IPS-NIHi7 (cell line): ENCODE measurements around the gene TPT1.
"Not testable (repeated sequence)": the region's sequence is repeated elsewhere in the genome, so short reads cannot be mapped to it uniquely, and the experiment has no call there.

Source experiments
- DNase-seq: peaks from one replicate; pipeline ENCODE4 v3.0.0; 2012; ENCODE audit warnings: mixed read lengths; ENCODE audit errors: extremely low spot score

Gene TPT1

DNA sequence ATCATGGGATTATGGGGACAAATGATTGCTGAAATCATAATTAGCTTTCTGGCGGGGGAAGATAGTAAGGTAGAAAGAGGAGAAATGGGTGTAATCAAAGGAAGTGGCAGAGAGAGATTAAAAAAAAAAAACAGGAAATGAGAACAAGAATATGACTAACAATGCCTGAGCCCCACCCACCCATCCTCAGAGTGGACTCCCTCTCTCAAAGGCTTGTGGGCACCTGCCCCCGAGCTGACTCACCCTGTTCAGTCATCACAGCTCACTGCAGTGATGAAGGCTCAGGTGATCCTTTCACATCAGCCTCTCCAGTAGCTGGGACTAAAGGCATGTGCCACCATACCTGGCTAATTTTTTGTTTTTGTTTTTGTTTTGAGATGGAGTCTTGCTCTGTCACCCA lies 26.4 kb upstream of the TPT1 start:
- peak; percentile 70 for DNase-seq

DNA sequence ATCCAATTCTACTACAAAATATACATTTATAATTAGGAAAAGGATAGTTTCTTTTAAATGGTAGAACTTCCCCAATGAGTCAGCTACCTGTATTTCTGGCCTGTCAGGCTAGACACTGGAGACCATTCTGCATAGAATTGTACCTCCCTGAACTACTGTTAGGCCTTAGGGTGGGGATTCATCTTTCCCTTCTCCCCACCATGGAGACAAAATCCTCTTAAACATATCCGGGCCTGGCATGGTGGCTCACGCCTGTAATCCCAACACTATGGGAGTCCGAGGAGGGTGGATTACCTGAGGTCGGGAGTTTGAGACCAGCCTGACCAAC lies 24.5 kb upstream of the TPT1 start:
- DNase-seq, result no peak

DNA sequence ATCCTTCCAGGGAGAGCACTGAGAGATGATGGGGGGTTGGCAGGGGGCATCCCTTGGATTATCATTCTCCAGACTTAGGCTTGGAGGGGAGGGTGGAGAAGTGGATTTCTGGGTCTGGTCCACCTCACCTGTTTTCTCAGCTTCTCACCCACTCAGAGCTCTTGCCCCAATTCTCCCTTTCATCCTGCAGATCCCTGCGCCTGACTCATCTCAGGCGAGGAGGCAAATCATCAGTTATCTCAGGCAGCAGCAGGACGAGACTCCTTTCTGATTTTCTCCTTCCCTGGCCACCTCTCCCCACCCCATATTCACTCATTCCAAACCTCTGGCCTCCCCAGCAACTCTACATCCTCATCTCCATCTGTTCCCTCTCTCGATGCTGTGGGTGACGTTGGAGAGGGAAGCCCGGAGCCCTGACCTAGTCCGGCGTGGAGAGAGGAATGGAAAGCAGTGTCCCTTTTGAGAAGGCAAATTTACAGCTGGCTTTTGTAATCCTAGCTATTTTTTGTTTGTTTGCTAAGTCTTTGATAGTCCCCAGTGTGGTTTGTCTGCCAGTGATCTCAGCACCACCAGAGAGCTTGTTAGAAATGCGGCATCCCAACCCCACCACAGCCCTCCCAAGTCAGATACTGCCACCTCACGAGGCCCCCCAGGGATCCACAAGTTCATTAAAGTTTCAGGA lies 24.0 kb upstream of the TPT1 start:
- no peak for DNase-seq

DNA sequence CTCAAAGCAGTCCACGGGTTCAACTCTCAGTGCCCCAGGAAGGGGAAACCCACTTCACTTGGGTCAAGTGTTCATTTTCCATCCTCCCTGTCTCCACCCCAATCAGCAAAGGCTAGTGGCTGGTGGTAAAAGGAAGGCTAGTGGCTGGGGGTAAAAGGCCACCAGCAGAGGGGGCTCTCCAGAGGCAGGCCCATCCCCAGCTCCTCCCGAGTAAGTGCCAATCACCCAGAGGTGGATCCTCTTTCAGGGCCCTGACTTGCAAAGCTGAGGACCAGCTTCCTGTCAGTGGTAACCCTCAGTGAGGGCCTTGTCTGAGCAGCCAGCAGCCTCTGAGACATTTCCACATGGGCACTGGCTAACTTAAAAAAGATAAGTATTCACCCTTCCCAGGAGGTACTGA lies 22.0 kb upstream of the TPT1 start:
- DNase-seq, result peak; percentile 80

DNA sequence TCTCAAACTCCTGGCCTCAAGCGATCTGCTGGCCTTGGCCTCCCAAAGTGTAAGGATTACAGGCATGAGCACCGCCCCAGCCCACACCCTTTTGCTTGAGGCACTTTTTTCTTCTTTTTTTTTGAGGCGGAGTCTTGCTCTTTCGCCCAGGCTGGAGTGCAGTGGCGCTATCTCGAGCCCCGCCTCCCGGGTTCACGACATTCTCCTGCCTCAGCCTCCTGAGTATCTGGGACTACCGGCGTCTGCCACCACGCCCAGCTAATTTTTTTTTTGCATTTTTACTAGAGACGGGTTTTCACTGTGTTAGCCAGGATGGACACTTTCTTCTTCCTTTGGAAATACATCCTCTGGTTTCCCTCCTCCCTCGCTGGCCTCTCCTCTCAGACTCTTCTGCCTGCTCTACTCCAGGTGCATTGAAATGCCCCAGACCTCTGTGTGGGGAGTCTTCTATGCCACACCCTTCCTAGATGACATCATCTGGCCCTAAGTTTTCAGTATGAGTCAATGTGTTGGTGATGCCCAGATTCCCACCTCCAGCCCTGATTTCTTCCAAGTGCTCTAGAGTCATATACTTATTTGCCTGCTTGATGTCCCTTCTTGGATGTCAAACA lies 20.7 kb upstream of the TPT1 start:
- no peak for DNase-seq

DNA sequence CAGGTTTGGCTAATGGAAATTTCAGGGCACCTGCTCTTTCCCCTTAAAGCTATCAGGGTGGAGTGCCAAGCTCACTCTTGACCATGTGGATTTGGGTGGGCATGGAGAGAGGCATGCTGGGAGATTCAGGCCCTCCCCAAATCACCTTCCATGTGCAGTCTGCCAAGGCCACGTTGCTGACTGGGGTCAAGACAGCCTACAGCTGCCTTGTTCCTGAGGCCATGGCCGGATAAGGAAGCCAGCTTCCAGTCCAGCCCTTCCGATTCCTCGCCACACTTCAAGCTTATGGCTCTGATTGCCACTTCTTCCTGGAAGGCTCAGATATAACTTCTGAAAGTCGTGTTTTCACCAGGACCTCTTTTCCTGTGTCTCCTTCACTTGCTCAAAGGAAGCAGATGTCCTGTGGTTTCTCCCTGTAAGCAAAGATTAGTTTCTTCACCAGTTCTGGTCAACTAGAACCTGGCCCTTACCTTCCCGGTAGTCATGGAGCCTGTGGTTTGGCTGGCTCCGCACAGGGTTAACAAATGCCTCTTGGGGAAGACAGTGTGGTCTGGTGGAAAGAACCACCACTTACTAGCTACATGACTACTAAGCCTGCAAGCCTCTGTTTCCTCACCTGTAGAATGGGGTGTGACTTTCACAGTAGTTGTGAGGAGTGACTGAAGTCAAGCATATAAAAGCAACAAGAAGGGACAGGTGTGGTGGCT lies 16.1 kb upstream of the TPT1 start:
- no peak for DNase-seq

DNA sequence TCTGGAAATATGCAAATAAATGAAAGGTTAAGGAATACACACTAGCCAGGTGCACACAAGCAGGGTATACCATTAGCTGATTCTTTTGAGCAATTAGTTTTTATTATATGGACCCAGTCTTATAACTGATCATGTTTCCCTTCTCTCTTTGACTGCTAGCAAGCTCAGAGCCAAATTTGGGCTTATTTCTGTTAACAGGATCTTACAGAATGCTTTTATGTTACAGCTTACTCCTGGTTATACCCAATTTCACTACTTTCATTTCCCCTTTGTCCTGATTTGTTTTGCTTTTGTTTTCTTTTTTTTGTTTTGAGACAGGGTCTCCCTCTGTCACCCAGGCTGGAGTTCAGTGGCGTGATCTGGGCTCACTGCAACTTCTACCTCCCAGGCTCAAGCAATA lies 12.9 kb upstream of the TPT1 start:
- no peak for DNase-seq

DNA sequence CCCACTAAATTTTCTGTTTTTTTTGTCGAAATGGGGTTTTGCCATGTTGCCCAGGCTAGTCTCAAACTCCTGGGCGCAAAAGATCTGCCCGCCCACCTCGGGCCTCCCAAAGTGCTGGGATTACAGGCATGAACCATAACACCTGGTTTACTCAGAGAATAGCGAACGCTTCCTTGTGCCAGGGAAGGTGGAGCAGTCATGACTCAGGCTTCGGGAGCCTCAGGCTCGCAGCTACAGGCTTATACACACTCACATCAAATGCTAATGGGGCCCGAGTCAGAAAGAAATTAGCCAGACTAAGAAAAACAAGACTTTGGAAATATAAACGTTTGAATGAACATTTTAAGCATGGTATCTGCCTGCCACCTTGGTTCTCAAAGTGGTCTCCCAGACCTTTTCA lies 11.0 kb upstream of the TPT1 start:
- no peak for DNase-seq

DNA sequence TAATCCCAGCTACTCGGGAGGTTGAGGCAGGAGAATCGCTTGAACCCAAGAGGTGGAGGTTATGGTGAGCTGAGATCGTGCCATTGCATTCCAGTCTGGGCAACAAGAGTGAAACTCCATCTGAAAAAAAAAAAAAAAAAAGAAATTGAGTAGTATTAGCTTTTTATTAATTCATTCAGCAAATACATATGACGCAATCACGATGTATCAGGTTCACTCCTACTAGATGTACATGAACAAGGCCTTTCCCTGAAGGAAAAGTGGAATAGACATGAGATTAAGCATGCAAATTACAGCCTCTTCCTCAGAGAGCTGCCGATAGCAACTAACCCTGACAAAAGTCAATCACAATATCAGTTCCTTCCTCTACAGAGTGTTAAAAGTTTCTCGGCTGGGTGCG lies 9.2 kb upstream of the TPT1 start:
- no peak for DNase-seq

DNA sequence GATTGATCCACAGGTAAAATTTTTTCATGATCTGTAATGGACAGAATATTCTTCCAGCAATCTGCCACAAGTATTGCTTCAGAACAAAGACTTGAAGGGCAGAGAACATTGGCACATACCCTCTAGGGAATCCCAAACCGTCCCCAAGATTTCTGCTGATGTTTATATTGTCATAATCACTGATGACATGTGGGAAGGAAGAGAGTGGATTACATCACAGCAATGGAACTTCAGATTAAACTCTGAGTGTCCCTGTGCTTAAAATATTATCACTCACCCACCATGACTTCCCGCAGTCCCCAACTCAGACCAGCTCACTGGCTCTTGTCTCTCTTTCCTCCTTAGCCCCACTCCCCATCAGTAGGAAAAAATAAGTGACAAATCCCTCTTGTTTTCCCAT lies 8.5 kb upstream of the TPT1 start:
- no peak for DNase-seq

DNA sequence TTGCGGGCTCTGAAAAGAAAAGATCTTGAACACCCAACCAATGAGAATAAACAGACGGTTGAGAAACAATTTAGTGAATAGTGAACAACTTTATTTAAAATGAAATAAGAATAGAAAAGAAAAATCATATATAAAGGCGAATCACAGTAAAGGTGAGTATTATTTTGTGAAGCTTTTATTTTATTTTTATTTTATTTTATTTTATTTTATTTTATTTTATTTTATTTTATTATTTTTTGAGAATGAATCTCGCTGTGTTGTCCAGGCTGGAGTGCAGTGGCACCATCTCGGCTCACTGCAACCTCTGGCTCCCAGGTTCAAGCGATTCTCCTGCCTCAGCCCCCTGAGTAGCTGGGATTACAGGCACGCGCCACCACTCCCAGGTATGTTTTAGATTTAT lies 3.1 kb upstream of the TPT1 start:
- DNase-seq, result not testable (repeated sequence)

DNA sequence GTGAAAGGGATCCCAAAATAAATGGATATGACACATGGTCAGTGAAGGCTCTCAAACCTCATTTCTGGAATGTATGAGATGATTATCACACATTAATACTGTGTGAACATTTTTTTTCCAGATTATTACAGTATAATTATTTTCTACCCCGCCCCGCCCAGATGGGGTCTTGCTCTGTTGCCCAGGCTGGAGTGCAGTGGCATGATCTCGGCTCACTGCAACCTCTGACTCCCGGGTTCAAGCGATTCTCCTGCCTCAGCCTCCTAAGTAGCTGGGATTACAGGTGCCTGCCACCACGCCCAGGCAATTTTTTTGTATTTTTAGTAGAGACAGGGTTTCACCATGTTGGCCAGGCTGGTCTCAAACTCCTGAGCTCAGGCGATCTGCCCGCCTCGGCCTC lies 2.1 kb upstream of the TPT1 start:
- not testable (repeated sequence) for DNase-seq

DNA sequence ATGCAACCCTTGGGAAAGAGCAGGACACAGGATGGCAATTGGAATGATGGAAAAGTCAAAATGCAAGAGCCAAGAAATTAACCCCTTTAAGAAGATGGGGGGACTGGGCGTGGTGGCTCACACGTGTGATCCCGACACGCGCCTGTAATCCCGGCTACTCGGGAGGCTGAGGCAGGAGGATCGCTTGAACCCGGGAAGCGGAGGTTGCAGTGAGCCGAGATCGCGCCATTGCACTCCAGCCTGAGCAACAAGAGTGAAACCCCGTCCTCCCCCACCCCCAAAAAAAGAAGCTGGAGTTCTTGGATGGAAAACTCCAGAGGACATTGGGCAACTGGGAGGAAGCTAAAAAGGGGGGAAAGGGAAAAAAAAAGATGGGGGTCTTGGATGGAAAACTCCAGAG lies 1.7 kb upstream of the TPT1 start:
- DNase-seq, result not testable (repeated sequence)

DNA sequence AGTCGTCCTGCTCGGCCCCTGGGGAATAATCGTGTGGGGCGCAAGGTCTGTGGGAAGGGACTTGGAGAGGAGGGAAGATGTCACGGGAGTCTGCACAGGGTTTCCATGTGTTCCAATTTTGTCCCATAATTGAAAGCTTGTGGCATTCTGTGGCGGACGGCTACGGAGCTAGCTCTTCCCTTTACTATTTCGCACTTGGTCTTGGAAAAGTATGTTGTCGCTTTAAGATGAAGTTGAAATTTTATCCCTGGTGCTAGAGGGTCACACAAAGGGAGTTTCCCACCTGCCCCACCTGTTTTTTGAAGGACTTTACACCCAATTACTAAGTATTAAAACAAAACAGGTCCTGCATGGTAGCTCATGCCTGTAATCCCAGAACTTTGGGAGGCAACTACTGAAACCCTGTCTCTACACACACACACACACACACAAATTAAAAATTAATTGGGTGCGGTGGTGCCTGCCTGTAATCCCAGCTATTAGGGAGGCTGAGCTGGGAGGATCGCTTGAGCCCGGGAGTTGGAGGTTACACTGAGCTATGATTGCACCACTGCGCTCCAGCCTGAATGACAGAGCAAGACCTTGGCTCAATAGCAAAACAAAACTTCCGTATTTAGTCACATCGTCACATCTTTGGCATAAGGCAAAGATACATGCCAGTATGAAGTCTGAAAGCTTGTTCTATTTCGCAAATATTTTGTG lies 967 bp upstream of the TPT1 start:
- DNase-seq, result no peak

DNA sequence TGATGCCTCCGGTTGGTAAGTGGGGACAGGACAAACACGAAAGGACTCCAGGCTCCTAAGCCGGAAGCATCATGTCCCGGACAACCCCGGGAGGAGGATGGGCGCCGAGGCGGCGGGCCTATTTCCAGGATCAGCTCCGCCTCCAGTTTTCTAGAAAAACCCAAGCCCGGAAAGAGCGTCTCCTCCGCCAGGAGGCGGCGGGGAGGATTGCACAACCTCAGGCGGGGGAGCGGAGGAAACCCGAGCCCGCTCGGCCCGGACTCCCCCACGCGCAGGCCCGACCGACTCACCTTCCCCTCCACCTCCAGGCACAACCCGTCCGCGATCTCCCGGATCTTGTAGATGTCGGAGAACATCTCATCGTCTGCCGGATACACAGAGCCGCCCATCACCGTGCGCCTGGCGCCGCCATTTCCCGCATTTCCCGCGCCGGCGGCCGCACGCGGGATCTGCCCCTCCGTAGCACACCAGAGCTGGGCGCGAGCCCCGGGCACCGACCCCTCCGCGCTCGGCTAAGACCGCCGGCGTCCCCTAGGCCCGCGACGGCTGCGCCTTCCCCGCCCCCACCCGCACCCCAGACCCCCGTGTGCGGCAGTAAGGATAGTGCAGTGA lies 455 bp downstream of the TPT1 start:
- DNase-seq, result peak; percentile 63

DNA sequence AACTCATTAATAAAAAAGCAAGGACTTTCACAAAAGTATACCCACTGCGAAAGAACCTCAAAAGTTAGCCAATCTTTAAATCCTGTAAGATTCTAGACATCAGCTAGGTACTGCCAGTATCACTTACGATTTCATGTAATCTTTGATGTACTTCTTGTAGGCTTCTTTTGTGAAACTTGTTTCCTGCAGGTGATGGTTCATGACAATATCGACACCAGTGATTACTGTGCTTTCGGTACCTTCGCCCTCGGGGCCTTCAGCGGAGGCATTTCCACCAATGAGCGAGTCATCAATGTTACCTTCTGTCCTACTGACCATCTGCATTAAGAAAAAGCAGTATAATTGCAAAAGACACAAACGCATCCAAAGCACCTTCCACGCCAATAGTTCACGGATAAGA lies 1.1 kb downstream of the TPT1 start:
- DNase-seq, result no peak

DNA sequence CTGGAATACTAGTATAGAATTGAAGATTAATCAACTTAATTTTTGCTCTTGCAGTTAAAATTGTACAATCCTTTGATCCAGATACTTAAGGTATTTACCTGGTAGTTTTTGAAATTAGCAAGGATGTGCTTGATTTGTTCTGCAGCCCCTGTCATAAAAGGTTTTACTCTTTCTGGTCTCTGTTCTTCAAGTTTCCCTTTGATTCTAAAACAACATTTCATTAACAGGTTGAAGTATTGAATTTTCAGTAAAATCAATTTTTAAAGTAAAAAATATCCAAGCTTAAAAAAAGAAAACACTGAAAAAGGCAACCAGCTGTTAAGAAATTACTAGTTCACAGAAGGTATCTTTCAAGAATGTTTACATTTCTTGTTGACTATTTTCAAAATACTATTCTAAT lies 1.6 kb downstream of the TPT1 start:
- no peak for DNase-seq

DNA sequence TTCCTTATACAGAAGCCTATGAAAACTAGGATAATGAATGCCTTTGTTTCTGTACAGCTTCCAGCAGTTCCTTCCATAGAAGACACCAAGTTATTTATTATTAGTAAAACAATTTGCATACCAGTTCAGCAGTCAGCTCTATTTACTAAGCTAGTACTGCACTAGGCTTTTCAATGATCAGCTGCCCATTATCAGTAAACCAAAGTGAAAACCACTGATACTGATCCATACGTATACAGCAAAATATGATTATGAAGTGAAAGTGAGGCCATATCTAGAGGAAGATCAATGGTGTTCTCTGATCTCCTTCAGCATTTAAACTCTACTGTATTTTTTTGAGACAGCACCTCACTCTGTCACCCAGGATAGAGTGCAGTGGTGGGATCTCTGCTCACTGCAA lies 3.2 kb downstream of the TPT1 start:
- DNase-seq, result no peak

DNA sequence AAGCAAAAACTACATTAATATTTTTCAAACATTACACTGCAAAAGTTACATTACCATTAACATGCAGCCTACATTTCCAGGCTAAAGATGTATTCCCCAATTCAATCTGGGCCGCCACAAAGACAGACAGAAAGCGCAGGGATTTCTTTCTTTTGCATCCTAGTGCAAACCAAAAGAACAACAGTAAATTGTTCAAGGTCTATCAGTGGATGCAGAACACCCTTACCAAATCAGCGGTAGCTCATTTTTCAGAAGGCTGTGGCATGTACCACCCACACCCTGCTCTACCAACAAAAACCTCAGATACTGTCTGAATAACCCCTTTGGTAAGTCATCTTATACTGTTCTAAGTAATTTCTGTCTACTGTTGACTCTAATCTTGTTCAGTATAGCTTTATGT lies 3.6 kb downstream of the TPT1 start:
- DNase-seq, result no peak

DNA sequence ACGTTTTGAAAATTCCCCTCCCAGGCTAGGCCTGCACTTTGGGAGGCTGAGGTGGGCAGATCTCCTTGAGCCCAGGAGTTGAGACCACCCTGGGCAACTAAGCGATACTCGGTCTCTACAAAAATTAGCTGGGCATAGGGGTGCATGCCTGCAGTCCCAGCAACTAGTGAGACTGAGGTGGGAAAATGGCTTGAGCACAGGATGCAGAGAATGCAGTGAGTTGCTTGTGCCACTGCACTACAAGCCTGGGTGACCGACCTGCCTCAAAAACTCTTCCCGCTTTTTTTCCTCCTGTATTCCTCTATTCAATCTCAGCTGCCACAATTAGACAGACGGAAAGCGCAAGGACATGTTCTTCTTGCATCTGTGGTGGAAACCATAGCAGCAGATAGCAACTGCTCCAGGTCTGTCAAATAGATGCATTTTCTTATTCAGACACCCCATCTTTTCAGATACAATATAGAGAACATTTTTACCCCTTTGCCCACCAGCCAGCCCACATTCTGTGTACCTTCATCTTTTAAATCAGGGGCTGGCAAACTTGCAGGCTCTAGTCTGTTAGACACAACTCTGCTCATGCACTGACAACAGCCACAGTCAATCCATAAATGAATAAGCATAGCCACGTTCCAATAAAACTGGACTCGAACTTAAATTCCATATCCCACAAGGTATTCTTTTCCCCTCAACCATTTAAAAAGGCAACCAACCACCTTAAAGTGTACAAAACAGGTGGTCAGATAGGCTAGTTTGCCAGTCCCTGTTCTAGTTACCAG lies 4.8 kb downstream of the TPT1 start:
- no peak for DNase-seq

DNA sequence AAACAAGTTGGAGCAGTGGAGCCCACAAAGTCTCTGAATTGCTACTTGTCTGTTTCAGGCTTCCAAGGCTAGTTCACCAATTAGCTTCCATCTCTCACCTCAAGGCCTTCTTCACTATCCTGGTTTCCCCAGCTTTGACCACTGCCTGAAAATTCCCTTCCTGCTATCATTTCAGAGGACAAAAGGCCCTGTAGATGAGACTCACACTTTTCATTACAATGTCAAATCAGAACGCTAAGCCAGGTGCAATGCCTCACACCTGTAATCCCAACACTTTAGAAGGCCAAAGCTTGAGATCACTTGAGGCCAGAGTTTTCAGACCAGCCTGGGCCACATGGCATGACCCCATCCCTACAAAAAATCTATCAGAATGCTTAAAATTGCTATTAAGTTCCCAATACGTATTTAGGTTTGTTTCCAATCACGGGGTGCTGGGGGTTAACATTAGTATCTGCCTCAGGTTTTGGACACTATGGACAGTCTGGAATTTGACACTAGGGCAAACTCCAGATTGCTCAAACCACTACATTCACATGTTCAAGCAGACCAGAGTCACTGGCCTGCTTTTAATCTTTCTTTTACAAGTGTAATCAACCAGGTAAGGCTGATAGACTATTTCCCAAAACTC lies 5.5 kb downstream of the TPT1 start:
- no peak for DNase-seq
